Lower lobe of right lung (tissue), 2 donors: Measurements from ENCODE around the gene HS3ST6. TPM values are rescaled to one million over a fixed set of nuclear protein-coding genes. Genes with fewer than 3 reads are reported as not detected.
A peak's percentile ranks its signal among the peaks of the same experiment; 100 is the strongest.

Experiments
- ATAC-seq, 2 donors: fragments of 200-7000 bp; cut with Tn5 transposase; one replicate each; pipeline ENCODE4 v1.9.1; 2020 to 2022; ENCODE audit warnings: mild to moderate bottlenecking in 2 of 2, moderate library complexity in 2 of 2
- DNase-seq: peaks from one replicate; pipeline ENCODE4 v3.0.0-alpha.2; 2020
- H3K27ac ChIP-seq: fragments of 200-600 bp; one replicate; pipeline ENCODE4 v1.8.0; 2022
- H3K27me3 ChIP-seq: fragments of 200-600 bp; one replicate; pipeline ENCODE4 v1.8.0; 2022; ENCODE audit warnings: low read depth
- H3K36me3 ChIP-seq: fragments of 200-600 bp; one replicate; pipeline ENCODE4 v1.8.0; 2022; ENCODE audit warnings: mild to moderate bottlenecking
- H3K4me1 ChIP-seq: fragments of 200-600 bp; one replicate; pipeline ENCODE4 v1.8.0; 2022
- H3K4me3 ChIP-seq: fragments of 200-600 bp; one replicate; pipeline ENCODE4 v1.8.0; 2022; ENCODE audit warnings: mild to moderate bottlenecking
- H3K9me3 ChIP-seq: fragments of 200-600 bp; one replicate; pipeline ENCODE4 v1.8.0; 2022
- intact Hi-C: fragments of 100-400 bp; cut with DNase I; formaldehyde crosslinking; loops from one replicate; pipeline ENCODE4 v1.11.0; 2022
- total RNA-seq: library from RNA; stranded (reverse); fragmentation: NEBNext Ultra II Directional; extraction: Animal tissue kit (Norgen Biotek cat#: 25700); gene quantifications from one replicate; pipeline ENCODE4 v1.2.1, GENCODE V29; 2021
- TF ChIP-seq, protein P1 (sequence below): fragments of 200-600 bp; IDR thresholded peaks from one replicate; pipeline ENCODE4 v1.8.0; 2022; ENCODE audit warnings: antibody characterized with exemption, mild to moderate bottlenecking
- donor health status: DM: no; HTN: yes; CAD: no; lungs with severe emphysema.

The HS3ST6 gene
- total RNA-seq, 1 donor from 2014 or later: 1.3 TPM

DNA sequence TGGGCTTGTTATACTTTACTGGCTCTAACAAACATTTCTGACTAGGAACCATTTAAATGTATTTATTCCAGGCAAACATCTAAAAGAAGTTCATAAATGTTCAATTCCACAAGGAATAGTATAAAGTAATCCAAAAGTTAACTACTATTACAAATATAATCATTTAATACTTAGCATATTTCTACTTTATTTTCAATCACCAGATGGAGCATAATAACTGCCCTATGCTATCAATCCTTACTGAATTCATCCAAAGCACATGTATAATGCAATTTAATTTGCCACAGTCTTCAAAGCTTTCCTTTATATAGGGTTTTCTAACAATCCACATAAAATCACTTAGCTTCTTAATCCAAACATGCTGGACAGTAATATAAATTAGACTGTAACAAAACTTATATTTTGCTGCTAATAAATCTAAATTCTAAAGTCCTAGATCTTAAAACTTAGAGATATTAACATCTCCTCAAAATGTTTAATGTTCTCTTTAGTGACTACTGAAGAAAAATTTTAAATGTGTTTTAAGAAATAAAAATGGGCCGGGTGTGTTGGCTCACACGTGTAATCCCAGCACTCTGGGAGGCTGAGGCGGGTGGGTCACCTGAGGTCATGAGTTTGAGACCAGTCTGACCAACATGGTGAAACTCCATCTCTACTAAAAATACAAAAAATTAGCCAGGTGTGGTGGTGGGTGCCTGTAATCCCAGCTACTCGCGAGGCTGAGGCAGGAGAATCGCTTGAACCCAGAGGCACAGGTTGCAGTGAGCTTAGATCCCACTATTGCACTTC is 52.1 kb downstream of the HS3ST6 start:
- intact Hi-C loops: no loop called here
- DNase-seq (no peak), ATAC-seq (no peak)
- no peaks in the 10 kb centered on the region for H3K4me1 ChIP-seq
- no peaks in the 10 kb centered on the region for H3K36me3 ChIP-seq
- TF ChIP-seq, protein P1, sequence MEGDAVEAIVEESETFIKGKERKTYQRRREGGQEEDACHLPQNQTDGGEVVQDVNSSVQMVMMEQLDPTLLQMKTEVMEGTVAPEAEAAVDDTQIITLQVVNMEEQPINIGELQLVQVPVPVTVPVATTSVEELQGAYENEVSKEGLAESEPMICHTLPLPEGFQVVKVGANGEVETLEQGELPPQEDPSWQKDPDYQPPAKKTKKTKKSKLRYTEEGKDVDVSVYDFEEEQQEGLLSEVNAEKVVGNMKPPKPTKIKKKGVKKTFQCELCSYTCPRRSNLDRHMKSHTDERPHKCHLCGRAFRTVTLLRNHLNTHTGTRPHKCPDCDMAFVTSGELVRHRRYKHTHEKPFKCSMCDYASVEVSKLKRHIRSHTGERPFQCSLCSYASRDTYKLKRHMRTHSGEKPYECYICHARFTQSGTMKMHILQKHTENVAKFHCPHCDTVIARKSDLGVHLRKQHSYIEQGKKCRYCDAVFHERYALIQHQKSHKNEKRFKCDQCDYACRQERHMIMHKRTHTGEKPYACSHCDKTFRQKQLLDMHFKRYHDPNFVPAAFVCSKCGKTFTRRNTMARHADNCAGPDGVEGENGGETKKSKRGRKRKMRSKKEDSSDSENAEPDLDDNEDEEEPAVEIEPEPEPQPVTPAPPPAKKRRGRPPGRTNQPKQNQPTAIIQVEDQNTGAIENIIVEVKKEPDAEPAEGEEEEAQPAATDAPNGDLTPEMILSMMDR: no peak
- H3K9me3 ChIP-seq: no peaks in the 10 kb centered on the region
- no peak overlapping the region for H3K27ac ChIP-seq
- no peak overlapping the region for H3K4me3 ChIP-seq
- H3K27me3 ChIP-seq: no peaks in the 10 kb centered on the region

DNA sequence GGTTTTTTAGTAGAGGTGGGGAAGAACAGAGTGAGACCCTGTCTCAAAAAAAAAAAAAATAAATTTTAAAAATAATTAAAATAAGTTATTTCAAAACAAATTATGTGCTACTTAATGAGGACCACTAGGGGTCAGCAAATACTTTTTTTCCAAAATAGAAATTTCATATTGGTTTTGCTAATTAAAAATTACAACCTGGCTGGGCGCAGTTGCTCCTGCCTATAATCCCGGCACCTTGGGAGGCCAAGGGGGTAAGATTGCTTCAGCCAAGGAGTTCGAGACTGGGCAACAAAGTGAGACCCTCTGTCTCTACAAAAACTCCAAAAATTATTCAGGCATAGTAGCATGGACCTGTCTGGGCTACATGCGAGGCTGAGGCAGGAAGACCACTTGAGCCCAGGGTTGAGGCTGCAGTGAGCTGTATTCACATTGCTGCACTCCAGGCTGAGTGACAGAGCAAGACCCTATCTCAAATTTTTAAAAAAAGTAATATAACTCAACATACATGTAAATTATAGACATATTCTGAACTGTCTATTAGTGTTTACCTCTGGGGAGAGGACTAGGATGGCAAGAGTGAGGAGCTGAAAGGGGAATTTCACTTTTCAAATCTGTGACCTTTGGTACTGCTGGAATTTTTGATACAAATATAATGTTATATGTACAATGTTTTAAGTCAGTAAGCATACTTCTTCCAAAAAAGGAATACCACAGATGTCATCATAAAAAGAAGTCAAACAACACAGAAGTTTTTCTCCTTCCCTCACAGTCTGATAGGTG is 54.3 kb downstream of the HS3ST6 start:
- Histone ChIP-seq H3K36me3 (no peaks in the 10 kb centered on the region), H3K27me3 (peaks cover 7% of the 10 kb centered on the region), H3K27ac (no peak overlapping the region), H3K9me3 (no peaks in the 10 kb centered on the region), H3K4me3 (no peak overlapping the region), H3K4me1 (no peaks in the 10 kb centered on the region)
- intact Hi-C loops: no loop called here
- TF ChIP-seq, protein P1: peak; percentile 65
- no peak for ATAC-seq
- no peak for DNase-seq

DNA sequence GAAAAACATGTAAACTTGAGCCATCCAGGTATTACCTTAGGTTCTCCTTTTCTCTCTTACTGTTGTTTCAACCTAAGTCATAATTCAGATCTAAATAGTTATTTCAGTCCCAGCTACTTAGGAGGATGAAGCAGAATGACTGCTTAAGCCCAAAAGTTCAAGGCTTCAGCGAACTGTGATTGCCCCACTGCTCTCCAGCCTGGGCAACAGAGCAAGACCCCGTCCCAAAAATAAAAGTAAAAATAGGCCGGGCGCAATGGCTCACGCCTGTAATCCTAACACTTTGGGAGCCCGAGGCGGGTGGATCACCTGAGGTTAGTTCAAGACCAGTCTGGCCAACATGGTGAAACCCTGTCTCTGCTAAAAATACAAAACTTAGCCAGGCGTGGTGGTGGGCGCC is 55.8 kb downstream of the HS3ST6 start:
- no peak overlapping the region for H3K4me3 ChIP-seq
- peaks cover 13% of the 10 kb centered on the region for H3K27me3 ChIP-seq
- no peak for ATAC-seq
- TF ChIP-seq, protein P1: no peak
- H3K9me3 ChIP-seq: no peaks in the 10 kb centered on the region
- H3K4me1 ChIP-seq: no peaks in the 10 kb centered on the region
- intact Hi-C loops: no loop called here
- H3K36me3 ChIP-seq: no peaks in the 10 kb centered on the region
- H3K27ac ChIP-seq: no peak overlapping the region
- no peak for DNase-seq

DNA sequence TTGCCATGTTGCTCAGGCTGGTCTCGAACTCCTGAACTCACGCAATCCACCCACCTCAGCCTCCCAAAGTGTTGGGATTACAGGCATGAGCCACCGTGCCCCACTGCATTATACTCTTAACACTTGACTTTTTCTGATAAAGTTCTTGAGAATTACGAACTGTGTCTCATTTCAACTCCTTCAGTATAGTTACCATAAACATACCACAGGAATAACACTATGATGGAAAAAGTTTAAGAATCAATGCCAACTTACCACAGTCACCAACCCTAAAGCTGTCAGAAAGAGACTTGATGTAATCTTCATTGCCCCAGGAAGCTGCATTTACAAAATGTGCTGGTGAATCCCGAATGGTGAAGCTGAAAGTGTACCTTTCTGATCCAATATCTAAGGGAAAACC is 56.5 kb downstream of the HS3ST6 start:
- intact Hi-C loops: no loop called here
- Histone ChIP-seq H3K27ac (no peak overlapping the region), H3K36me3 (no peaks in the 10 kb centered on the region), H3K4me3 (no peak overlapping the region), H3K4me1 (no peaks in the 10 kb centered on the region), H3K9me3 (no peaks in the 10 kb centered on the region), H3K27me3 (peaks cover 20% of the 10 kb centered on the region)
- ATAC-seq (no peak), DNase-seq (no peak)
- TF ChIP-seq, protein P1: no peak

Other genes with a start within 250 kb of the HS3ST6 start
- 53.1 TPM for gene JPT2, start 240.1 kb downstream of the HS3ST6 start, total RNA-seq
- gene MAPK8IP3, start 212.2 kb downstream of the HS3ST6 start, total RNA-seq: 63.0 TPM
- 56.5 TPM for gene NME3, start 146.9 kb downstream of the HS3ST6 start, total RNA-seq
- gene EME2, start 145.6 kb downstream of the HS3ST6 start, total RNA-seq: 15.5 TPM
- 58.0 TPM for gene MRPS34, start 145.3 kb downstream of the HS3ST6 start, total RNA-seq
- 44.2 TPM for gene SPSB3, start 135.8 kb downstream of the HS3ST6 start, total RNA-seq
- 36.0 TPM for gene NUBP2, start 135.5 kb downstream of the HS3ST6 start, total RNA-seq
- gene IGFALS, start 124.7 kb downstream of the HS3ST6 start, total RNA-seq: 0.97 TPM
- gene HAGH, start 91.6 kb downstream of the HS3ST6 start, total RNA-seq: 69.1 TPM
- 16.1 TPM for gene FAHD1, start 91.2 kb downstream of the HS3ST6 start, total RNA-seq
- not detected for gene MEIOB, start 46.3 kb downstream of the HS3ST6 start, total RNA-seq
- gene MSRB1, start 24.8 kb upstream of the HS3ST6 start, total RNA-seq: 35.1 TPM
- gene RPL3L, start 36.3 kb upstream of the HS3ST6 start, total RNA-seq: not detected
- 85.8 TPM for gene NDUFB10, start 41.1 kb upstream of the HS3ST6 start, total RNA-seq
- gene RPS2, start 46.4 kb upstream of the HS3ST6 start, total RNA-seq: 1,721 TPM
- not detected for gene RNF151, start 48.4 kb upstream of the HS3ST6 start, total RNA-seq
- gene TBL3, start 53.6 kb upstream of the HS3ST6 start, total RNA-seq: 25.6 TPM
- 1.7 TPM for gene NOXO1, start 63.1 kb upstream of the HS3ST6 start, total RNA-seq
- gene GFER, start 65.8 kb upstream of the HS3ST6 start, total RNA-seq: 24.7 TPM
- gene SYNGR3, start 71.6 kb upstream of the HS3ST6 start, total RNA-seq: 0.24 TPM
- gene ZNF598, start 91.4 kb upstream of the HS3ST6 start, total RNA-seq: 27.2 TPM
- gene NPW, start 101.4 kb upstream of the HS3ST6 start, total RNA-seq: not detected
- 343 TPM for gene NHERF2, start 108.5 kb upstream of the HS3ST6 start, total RNA-seq
- gene NTHL1, start 129.4 kb upstream of the HS3ST6 start, total RNA-seq: 24.3 TPM
- gene TSC2, start 129.6 kb upstream of the HS3ST6 start, total RNA-seq: 123 TPM
- gene PKD1, start 217.5 kb upstream of the HS3ST6 start, total RNA-seq: 81.6 TPM
- 0.80 TPM for gene RAB26, start 230.2 kb upstream of the HS3ST6 start, total RNA-seq
- 61.9 TPM for gene TRAF7, start 237.4 kb upstream of the HS3ST6 start, total RNA-seq